NCI-H82 treated with DMSO at 0.1 percent for 48 hours (cell line): Measurements from ENCODE around the gene THSD4.
"Not testable (repeated sequence)": the region's sequence is repeated elsewhere in the genome, so short reads cannot be mapped to it uniquely, and the experiment has no call there.

Source experiments
- DNase-seq: peaks from one replicate; lab custom pipeline; 2025; ENCODE audit not compliant: unreplicated experiment; lab: John Stamatoyannopoulos, UW

Gene THSD4

GRCh38 chr15:71643918-71644317 is 528.6 kb downstream of the THSD4 start:
- DNase-seq: no peak

DNA sequence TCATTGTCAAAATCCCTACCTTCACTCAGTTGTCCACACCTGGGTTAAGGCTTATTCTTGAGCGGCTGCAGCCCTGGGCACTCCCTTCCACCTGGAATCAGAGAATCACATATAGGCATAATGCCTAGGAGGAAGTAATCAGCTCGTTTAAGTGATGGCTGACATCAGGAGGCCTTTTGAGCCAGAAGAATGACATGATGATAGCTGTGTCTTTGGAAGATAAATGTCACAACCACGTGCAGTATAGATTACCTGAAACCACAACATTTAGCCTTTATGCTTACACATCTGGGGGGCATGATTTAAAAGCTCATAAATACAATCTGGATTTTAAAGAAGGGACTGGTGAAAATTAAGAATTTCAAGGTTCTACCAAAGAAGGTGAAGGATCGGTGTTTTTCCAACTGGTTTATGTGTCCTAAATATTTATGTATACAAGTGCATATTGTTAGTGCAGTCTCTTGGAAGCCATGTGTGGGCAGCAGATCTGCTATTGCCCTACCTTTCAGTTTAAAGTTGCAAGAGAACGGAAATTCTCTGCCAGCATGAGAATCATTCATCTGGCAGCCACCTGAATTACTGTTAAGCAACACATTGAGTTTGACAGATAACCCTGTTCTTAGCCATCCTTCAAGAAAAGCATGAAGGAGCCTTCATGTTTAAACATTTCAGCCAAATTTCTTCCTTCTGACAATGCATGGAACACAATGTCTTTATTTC is 531.7 kb downstream of the THSD4 start:
- DNase-seq: no peak

- no peak for DNase-seq
These were observed 532.2 kb downstream of the THSD4 start for GRCh38 chr15:71647487-71647808.

GRCh38 chr15:71648095-71648494 is 532.8 kb downstream of the THSD4 start:
- DNase-seq: peak; percentile 79

GRCh38 chr15:71649894-71650293 is 534.6 kb downstream of the THSD4 start:
- DNase-seq: no peak

GRCh38 chr15:71650603-71651002 is 535.3 kb downstream of the THSD4 start:
- DNase-seq: no peak

GRCh38 chr15:71651750-71652186 is 536.5 kb downstream of the THSD4 start:
- peak; percentile 40 for DNase-seq

GRCh38 chr15:71654042-71654719 is 538.9 kb downstream of the THSD4 start:
- no peak for DNase-seq

DNA sequence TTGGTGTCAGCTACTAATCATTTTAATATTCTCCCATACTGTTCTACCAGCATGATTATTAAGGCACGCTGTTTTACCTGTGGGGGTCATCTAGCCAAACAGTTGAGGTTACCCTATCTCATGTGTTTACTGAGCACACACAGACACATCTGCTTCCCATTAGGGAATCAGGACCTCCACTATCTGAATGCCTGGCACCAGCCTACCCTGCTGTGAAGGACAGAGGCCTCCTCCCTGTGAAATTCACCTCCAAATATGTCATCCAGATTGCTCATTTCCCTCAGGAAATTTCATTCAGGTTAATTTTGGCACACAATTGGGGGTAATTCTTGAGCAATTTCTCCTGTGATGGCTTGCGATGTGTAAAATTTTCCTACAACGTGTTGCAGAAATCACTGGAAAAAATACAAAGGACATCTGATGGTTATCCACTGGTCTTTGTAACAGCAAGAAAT is 539.5 kb downstream of the THSD4 start:
- DNase-seq: no peak

- DNase-seq: no peak
These were observed 541.2 kb downstream of the THSD4 start for GRCh38 chr15:71656425-71656824.

DNA sequence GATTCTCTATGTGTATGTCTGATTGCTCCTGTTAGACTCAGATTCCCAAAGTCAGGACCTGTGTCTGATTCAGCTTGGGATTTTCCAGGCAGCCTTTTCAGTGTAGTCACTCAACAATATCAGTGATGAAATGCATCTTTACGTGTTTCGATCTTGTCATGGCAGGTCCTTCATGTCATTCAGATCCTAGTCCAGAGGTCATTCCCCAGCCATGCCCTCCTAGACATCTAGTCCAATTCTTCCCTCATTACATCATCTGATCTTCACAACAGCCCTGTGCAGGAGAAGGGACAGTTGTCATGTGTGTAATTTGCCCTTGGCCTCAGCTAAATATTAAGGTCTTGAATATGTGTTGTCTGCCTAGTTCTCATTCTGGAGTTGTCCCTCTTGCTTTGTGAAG is 541.9 kb downstream of the THSD4 start:
- DNase-seq: no peak

DNA sequence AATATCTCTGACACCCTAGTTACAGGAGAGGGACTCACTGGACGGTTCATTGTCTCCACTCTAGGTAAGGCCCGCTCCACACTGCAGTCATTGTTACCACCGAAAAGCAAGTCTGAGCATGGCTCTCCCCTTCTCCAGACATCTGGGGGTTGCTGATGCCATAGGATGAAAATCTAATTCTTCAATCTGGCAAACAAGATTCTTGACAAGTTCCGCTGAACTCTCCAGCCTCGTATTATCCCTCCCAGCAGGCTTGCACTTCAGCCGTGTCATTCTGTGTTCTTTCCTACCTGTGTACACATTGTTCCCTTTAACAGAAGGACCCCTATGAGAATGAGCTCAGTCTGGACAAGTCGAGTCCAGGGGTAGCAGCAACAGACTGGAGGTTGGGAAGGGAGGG is 542.8 kb downstream of the THSD4 start:
- no peak for DNase-seq

- DNase-seq: no peak
These were observed 543.8 kb downstream of the THSD4 start for GRCh38 chr15:71658827-71659729.

DNA sequence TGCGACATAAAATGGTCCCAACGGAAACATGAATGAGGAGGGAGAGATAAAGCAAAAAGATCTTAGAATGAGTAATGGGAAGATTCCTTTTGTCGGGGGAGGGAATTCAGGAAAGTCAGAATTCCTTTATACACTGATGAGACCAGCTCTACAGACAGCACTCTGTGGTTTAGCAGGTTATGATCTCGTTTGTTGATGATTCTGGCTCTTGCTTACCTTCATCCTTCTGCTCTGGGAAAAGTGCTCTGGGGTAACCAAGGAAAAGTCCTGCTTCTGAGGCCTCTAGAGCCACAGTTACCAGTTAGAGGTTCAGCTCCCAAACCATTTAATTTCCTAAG is 544.4 kb downstream of the THSD4 start:
- no peak for DNase-seq

- DNase-seq: no peak
These were observed 545.2 kb downstream of the THSD4 start for GRCh38 chr15:71660501-71660900.

DNA sequence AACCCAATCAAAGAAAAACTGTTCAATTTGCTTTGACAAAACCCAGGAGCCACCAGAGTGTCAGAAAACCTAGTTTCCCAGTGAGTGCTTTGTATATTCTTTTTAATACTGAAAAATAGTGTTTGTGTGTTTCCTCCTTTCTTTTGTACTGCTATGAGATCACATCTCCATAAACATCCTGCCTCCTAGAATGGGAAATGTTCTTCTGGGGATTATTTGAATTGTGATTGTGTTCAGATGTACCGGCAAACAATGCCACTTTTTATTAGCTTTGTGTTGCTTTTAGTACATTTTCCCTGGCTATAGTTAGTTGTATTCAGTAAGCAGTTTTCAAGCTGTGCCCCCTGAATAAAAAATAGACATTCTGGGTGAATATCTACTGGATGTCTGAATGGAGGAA is 547.0 kb downstream of the THSD4 start:
- no peak for DNase-seq

- no peak for DNase-seq
These were observed 549.4 kb downstream of the THSD4 start for GRCh38 chr15:71664622-71665021.

- DNase-seq: no peak
These were observed 551.7 kb downstream of the THSD4 start for GRCh38 chr15:71666763-71667620.

DNA sequence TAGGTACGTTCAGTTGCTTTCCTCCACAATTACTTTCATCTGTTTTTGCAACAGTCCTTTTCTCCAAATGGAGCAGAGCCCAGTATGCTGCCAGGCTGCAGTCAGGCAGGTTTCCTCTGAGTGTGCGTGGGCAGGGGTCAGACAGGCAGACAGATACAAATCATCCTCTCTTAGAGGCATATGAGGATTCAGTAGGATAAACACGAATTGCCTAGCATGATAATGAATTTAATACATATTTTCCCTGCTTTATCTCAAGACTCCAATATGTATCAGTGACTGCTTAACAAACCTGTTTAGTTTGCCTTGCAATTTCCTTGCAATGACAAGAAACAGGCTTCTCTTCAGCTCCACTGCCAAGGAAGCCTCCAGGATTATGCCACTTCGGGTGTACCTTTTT is 554.4 kb downstream of the THSD4 start:
- no peak for DNase-seq

DNA sequence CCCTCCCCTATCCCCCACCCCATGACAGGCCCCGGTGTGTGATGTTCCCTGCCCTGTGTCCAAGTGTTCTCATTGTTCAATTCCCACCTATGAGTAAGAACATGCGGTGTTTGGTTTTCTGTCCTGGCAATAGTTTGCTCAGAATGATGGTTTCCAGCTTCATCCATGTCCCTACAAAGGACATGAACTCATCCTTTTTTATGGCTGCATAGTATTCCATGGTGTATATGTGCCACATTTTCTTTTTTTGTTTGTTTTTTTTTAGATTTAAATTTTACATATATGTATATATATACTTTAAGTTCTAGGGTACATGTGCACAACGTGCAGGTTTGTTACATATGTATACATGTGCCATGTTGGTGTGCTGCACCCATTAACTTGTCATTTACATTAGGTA is 555.0 kb downstream of the THSD4 start:
- DNase-seq: not testable (repeated sequence)

GRCh38 chr15:71674354-71674753 is 559.1 kb downstream of the THSD4 start:
- no peak for DNase-seq
